ENCODE data around the gene KRIT1. TPM values are rescaled to one million over a fixed set of nuclear protein-coding genes. Genes with fewer than 3 reads are reported as not detected.

The KRIT1 gene
- total and polyA plus RNA-seq, 2 donors (not counting 3 experiments of a cell fraction or from before 2014, with no cell fraction given): 22.8 to 43.7 TPM

DNA sequence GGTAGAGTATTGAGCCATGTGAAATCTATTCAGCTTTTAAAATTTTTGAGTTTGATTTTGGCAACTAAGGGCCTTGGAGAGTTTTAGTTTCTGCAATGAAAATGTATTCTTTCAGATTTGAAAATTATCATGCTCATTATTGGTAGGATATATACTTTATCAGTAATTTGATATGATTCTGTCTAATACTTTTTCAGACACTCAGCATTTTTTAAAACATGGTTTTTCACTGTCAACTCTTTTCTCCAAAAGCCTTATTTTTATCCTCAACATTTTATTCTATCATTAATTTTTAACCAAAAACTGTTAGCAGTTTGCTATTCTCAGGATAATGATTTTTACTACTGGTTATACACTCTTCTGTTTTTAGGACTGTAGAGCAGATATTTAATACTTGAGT, 4.9 kb upstream of the KRIT1 start:
- no peak overlapping the region for H3K9ac ChIP-seq (replicated peaks; ENCODE audit: extremely low read depth, insufficient read depth, low read length)
- no peak for FAIRE-seq

More for the DNA sequence above, 4.9 kb upstream of the KRIT1 start:
- TF ChIP-seq, protein P1, sequence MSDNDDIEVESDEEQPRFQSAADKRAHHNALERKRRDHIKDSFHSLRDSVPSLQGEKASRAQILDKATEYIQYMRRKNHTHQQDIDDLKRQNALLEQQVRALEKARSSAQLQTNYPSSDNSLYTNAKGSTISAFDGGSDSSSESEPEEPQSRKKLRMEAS (IDR thresholded peaks at IDR 0.05; ENCODE audit: insufficient read depth, insufficient read length): no peak
- TF ChIP-seq EZH2 (IDR thresholded peaks at IDR 0.05; ENCODE audit: borderline replicate concordance, low read depth, low read length, severe bottlenecking) (no peak), FOS (IDR thresholded peaks at IDR 0.05; ENCODE audit: borderline replicate concordance, insufficient read depth, low read length) (no peak), POLR2AphosphoS5 (IDR thresholded peaks at IDR 0.05; ENCODE audit: insufficient read depth, low read depth, low read length) (no peak), MYC (IDR thresholded peaks at IDR 0.05; ENCODE audit: low read depth, low read length) (no peak), GATA2 (IDR thresholded peaks at IDR 0.05; ENCODE audit: insufficient read depth, insufficient read length, low read depth, low read length) (no peak), JUN (IDR thresholded peaks at IDR 0.05; ENCODE audit: borderline replicate concordance, insufficient read depth, insufficient read length, low read depth) (no peak), POLR2A (IDR thresholded peaks at IDR 0.05; ENCODE audit: low read depth, low read length) (no peak)
- TF ChIP-seq, protein P2, sequence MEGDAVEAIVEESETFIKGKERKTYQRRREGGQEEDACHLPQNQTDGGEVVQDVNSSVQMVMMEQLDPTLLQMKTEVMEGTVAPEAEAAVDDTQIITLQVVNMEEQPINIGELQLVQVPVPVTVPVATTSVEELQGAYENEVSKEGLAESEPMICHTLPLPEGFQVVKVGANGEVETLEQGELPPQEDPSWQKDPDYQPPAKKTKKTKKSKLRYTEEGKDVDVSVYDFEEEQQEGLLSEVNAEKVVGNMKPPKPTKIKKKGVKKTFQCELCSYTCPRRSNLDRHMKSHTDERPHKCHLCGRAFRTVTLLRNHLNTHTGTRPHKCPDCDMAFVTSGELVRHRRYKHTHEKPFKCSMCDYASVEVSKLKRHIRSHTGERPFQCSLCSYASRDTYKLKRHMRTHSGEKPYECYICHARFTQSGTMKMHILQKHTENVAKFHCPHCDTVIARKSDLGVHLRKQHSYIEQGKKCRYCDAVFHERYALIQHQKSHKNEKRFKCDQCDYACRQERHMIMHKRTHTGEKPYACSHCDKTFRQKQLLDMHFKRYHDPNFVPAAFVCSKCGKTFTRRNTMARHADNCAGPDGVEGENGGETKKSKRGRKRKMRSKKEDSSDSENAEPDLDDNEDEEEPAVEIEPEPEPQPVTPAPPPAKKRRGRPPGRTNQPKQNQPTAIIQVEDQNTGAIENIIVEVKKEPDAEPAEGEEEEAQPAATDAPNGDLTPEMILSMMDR (IDR thresholded peaks at IDR 0.05; ENCODE audit: extremely low read depth in 1 of 2, insufficient read depth in 1 of 2, low read depth in 1 of 2, low read length in 2 of 2): no peak
- BruUV-seq (replicated peaks): no TSS peak
- intact Hi-C loops (cut with micrococcal nuclease): no loop called here
- H3K36me3 ChIP-seq (ENCODE audit: control insufficient read depth in 2 of 2, extremely low read depth in 1 of 2, insufficient read depth in 2 of 2, low read length in 2 of 2): no peaks in the 10 kb centered on the region
- peaks cover 9% of the 10 kb centered on the region for H3K4me1 ChIP-seq (ENCODE audit: control insufficient read depth, extremely low read depth, insufficient read depth, low read length)
- H4K20me1 ChIP-seq (replicated peaks; ENCODE audit: control insufficient read depth, extremely low read depth, insufficient read depth, low read length): peaks cover 4% of the 10 kb centered on the region
- H3K27me3 ChIP-seq (ENCODE audit: control insufficient read depth in 2 of 2, insufficient read depth in 2 of 2, low read length in 2 of 2): no peaks in the 10 kb centered on the region
- ChIA-PET CTCF (no interaction called here), POLR2A (no interaction called here)
- H3K79me2 ChIP-seq (ENCODE audit: control insufficient read depth, insufficient read depth, low read length): peaks cover 77% of the 10 kb centered on the region
- dilution Hi-C loops (cut with MboI; ENCODE audit: extremely low pct_ligation_motif_present, low sequenced_read_pairs): no loop called here
- H3K27ac ChIP-seq (ENCODE audit: insufficient read depth, low read depth, low read length): no peak overlapping the region
- no peak overlapping the region for H3K4me3 ChIP-seq (replicated peaks in 1 of 3; ENCODE audit: insufficient read depth in 1 of 3, low read depth in 1 of 3, low read length in 3 of 3)
- no peak for DNase-seq (ENCODE audit: low read depth, low spot score)
- H3K4me2 ChIP-seq (ENCODE audit: insufficient read depth, low read length): no peak overlapping the region
- no peak overlapping the region for H2AFZ ChIP-seq (ENCODE audit: low read depth, low read length)
- H3K9me3 ChIP-seq (replicated peaks; ENCODE audit: control insufficient read depth, insufficient read depth, low read length): no peaks in the 10 kb centered on the region
- no peaks in the 10 kb centered on the region for H3K9me1 ChIP-seq (replicated peaks; ENCODE audit: control insufficient read depth, extremely low read depth, insufficient read depth, low read length)
